Measurements from ENCODE around the gene RNF225. TPM values are rescaled to one million over a fixed set of nuclear protein-coding genes. Genes with fewer than 3 reads are reported as not detected.

Gene RNF225
- total and polyA plus RNA-seq, 2 of the 13 experiments (the other 11 are each of a cell fraction or from before 2014, with no cell fraction given), result not detected

- TF ChIP-seq ZNF687 (CRISPR knock-in tag; IDR thresholded peaks at IDR 0.05), result peak; percentile 95
- TF ChIP-seq ATAD3A (CRISPR knock-in tag; IDR thresholded peaks at IDR 0.05), result 0 out of 2 replicates have a peak, but pooled peaks have one; percentile 26
- peak; percentile 50; the same call in 1 of the 2 replicates for TF ChIP-seq PBX3 (CRISPR knock-in tag; IDR thresholded peaks at IDR 0.05; ENCODE audit: borderline replicate concordance)
- no peak for TF ChIP-seq SATB2 (CRISPR knock-in tag; IDR thresholded peaks at IDR 0.05)
- TF ChIP-seq SOX13 (IDR thresholded peaks at IDR 0.05), result no peak
- TF ChIP-seq SOX13 (CRISPR knock-in tag; conservative IDR thresholded peaks at IDR 0.05 in 1 of 2, IDR thresholded peaks at IDR 0.05 in 1 of 2), result peak in 1 of 2 experiments; percentile 53; a peak in 2 of 4 replicates
- peak; percentile 87 for TF ChIP-seq FOXC1 (CRISPR knock-in tag; IDR thresholded peaks at IDR 0.05; ENCODE audit: borderline replicate concordance)
- peak; percentile 98 for TF ChIP-seq NAIF1 (CRISPR knock-in tag; IDR thresholded peaks at IDR 0.05; ENCODE audit: borderline replicate concordance)
- no peak for TF ChIP-seq SMARCE1 (IDR thresholded peaks at IDR 0.05; ENCODE audit: borderline replicate concordance)
- no peak for TF ChIP-seq REL (CRISPR knock-in tag; conservative IDR thresholded peaks at IDR 0.05)
- TF ChIP-seq REST (IDR thresholded peaks at IDR 0.05; ENCODE audit: borderline replicate concordance in 1 of 2, low read depth in 1 of 2, low read length in 2 of 2), result peak in 1 of 2 experiments; percentile 42; a peak in 1 of 4 replicates
- peak; percentile 76 for TF ChIP-seq RAD21 (CRISPR knock-in tag; IDR thresholded peaks at IDR 0.05)
- TF ChIP-seq ZBTB39 (CRISPR knock-in tag; IDR thresholded peaks at IDR 0.05), result 0 out of 2 replicates have a peak, but pooled peaks have one; percentile 72
Observed at GRCh38 chr19:58380662-58381459, 14.6 kb upstream of the RNF225 start, which contains the start of gene ZNF837 (continued).
